Right lobe of liver (tissue), 6 donors: ENCODE measurements around the gene IFNL2. TPM values are rescaled to one million over a fixed set of nuclear protein-coding genes. Genes with fewer than 3 reads are reported as not detected.

Source experiments
- ATAC-seq, 4 donors: fragments of 200-7000 bp; cut with Tn5 transposase; one replicate each; pipeline ENCODE4 v1.9.1; 2020; ENCODE audit warnings: mild to moderate bottlenecking in 4 of 4, moderate library complexity in 4 of 4
- DNase-seq, 3 donors: peaks; one replicate each; pipeline ENCODE4 v3.0.0-alpha.2; 2020
- H3K27ac ChIP-seq, 3 donors: fragments of 200-600 bp; one replicate each; pipeline ENCODE4 v1.8.0; 2022
- H3K27me3 ChIP-seq, 2 donors: fragments of 200-600 bp; one replicate each; pipeline ENCODE4 v1.8.0; 2022
- H3K36me3 ChIP-seq, 4 donors: fragments of 200-600 bp; sonication (generic) in 1 of 4; one replicate each; pipeline versions ENCODE4 v1.5.1 to v1.8.0; 2017 to 2022; ENCODE audit warnings: control low read depth in 1 of 4
- H3K4me1 ChIP-seq, 4 donors: fragments of 200-600 bp; sonication (generic) in 1 of 4; one replicate each; pipeline versions ENCODE4 v1.5.1 to v1.8.0; 2017 to 2022; ENCODE audit warnings: control low read depth in 1 of 4
- H3K4me3 ChIP-seq, 3 donors: fragments of 200-600 bp; one replicate each; pipeline ENCODE4 v1.8.0; 2022
- H3K9me3 ChIP-seq, 4 donors: fragments of 200-600 bp; sonication (generic) in 1 of 4; one replicate each; pipeline versions ENCODE4 v1.5.1 to v1.8.0; 2017 to 2022; ENCODE audit warnings: control low read depth in 1 of 4
- CTCF ChIP-seq, 4 donors: fragments of 200-600 bp in 3 of 4; fragments of 450-650 bp in 1 of 4; IDR thresholded peaks; one replicate each; pipeline versions ENCODE4 v1.5.1 to v1.8.0; 2016 to 2022; ENCODE audit warnings: antibody characterized with exemption in 4 of 4, mild to moderate bottlenecking in 2 of 4
- POLR2A ChIP-seq: fragments of 450-650 bp; IDR thresholded peaks from one replicate; pipeline ENCODE4 v1.6.1; 2017; ENCODE audit warnings: antibody characterized with exemption, mild to moderate bottlenecking
- WGBS: methylation state at CpG from one replicate; pipeline ENCODE4 v1.1.6; 2018; ENCODE audit warnings: low coverage, low lambda C conversion rate; ENCODE audit not compliant: insufficient coverage; ENCODE audit errors: missing lambda C conversion rate; 5-methylcytosine and 5-hydroxymethylcytosine counted together
- intact Hi-C, 2 donors: fragments of 100-400 bp; cut with DNase I; formaldehyde crosslinking; loops; one replicate each; pipeline versions ENCODE4 v1.11.2 to v1.14.1; 2022
- total RNA-seq, 6 experiments: library from RNA; depleted of rRNA in 2 of 6; stranded (reverse); fragments of >200 nt in 2 of 6; fragmentation: NEBNext Ultra II Directional in 3 of 6; extraction: Animal tissue kit (Norgen Biotek cat#: 25700) in 3 of 6; gene quantifications; one replicate each; pipeline versions ENCODE4 v1.1.0 to v1.2.4, GENCODE V29; 2016 to 2023
- donor health status: DM: no; HTN: yes; CAD: no.
- donor health status: DM: no; HTN: no; CAD: no.
- donor health status: DM: no; HTN: no; CAD: no.
- donor health status: DM: no; HTN: yes; CAD: no.
- donor health status: DM: no; HTN: yes; CAD: no.

IFNL2 gene
- total RNA-seq, 6 experiments from 2014 or later: not detected

- intact Hi-C loops: no loop called here
- ATAC-seq: no peak
- no peak within 1 kb of the TSS for H3K4me3 ChIP-seq
- no peaks in the 10 kb centered on the region for H3K9me3 ChIP-seq
- H3K36me3 ChIP-seq: no peaks in the 10 kb centered on the region
- H3K27me3 ChIP-seq: no peaks in the 10 kb centered on the region
- no peaks in the 10 kb centered on the region for H3K4me1 ChIP-seq
- TF ChIP-seq POLR2A (no peak), CTCF (IDR thresholded peaks at IDR 0.05) (no peak)
- no peak for DNase-seq
- H3K27ac ChIP-seq: no peak within 1 kb of the TSS
- WGBS: 84% methylated on average over 7 of the region's 11 CpGs
Observed at GRCh38 chr19:39296055-39296645, 28.0 kb downstream of the IFNL2 start, which contains the start of gene IFNL1. Gene IFNL1 (plus strand): TSS chr19:39296407. CDS start chr19:39296422, 15 bp downstream.

DNA sequence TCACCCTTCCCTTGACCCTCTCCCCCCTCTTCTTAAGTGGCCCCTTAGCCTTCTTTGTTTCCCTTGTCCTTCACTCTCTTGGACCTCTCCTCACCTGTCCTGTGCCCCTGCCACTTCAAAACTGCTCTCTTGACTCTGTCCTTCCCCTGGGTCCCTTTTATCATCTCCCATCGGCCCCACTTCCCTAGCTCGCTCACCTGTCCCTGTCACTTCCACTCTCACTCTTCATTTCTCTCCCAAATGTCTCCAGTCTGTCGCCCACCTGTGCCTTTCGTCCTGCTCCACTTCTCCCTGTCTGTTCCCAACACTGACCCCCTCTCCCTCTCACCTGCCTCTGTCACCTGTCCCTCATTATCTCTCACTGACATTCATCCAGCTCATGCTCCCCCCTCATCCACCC lies 28.7 kb downstream of the IFNL2 start:
- H3K4me3 ChIP-seq: no peak overlapping the region
- no peak for TF ChIP-seq POLR2A
- no peak for TF ChIP-seq CTCF (IDR thresholded peaks at IDR 0.05)
- H3K27me3 ChIP-seq: no peaks in the 10 kb centered on the region
- no peaks in the 10 kb centered on the region for H3K36me3 ChIP-seq
- no peaks in the 10 kb centered on the region for H3K4me1 ChIP-seq
- no peak for DNase-seq
- no peaks in the 10 kb centered on the region for H3K9me3 ChIP-seq
- H3K27ac ChIP-seq: no peak overlapping the region
- WGBS: 80% methylated on average over 2 of the region's 4 CpGs
- ATAC-seq: no peak
- intact Hi-C loops: no loop called here

DNA sequence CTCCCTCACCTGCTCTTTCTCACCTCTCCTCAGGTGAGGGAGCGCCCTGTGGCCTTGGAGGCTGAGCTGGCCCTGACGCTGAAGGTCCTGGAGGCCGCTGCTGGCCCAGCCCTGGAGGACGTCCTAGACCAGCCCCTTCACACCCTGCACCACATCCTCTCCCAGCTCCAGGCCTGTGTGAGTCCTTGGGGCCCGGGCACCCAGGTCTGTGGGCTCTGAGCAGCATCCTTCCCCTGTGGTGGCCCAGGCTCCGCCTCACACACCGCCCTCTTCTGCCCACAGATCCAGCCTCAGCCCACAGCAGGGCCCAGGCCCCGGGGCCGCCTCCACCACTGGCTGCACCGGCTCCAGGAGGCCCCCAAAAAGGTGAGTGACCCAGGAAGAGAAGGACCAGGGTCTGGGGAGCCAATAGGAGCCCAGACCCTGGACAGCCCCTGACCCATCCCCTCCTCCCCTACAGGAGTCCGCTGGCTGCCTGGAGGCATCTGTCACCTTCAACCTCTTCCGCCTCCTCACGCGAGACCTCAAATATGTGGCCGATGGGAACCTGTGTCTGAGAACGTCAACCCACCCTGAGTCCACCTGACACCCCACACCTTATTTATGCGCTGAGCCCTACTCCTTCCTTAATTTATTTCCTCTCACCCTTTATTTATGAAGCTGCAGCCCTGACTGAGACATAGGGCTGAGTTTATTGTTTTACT lies 29.9 kb downstream of the IFNL2 start:
- Histone ChIP-seq H3K27ac (no peak overlapping the region), H3K4me1 (no peaks in the 10 kb centered on the region), H3K27me3 (no peaks in the 10 kb centered on the region), H3K36me3 (no peaks in the 10 kb centered on the region), H3K4me3 (no peak overlapping the region), H3K9me3 (no peaks in the 10 kb centered on the region)
- TF ChIP-seq POLR2A (no peak), CTCF (IDR thresholded peaks at IDR 0.05) (no peak)
- ATAC-seq (peak; percentile 40 to 70 (median 64)), DNase-seq (peak in 1 of 3 donors; percentile 60)
- intact Hi-C loops: no loop called here
- 38% methylated on average over 9 of the region's 17 CpGs for WGBS

DNA sequence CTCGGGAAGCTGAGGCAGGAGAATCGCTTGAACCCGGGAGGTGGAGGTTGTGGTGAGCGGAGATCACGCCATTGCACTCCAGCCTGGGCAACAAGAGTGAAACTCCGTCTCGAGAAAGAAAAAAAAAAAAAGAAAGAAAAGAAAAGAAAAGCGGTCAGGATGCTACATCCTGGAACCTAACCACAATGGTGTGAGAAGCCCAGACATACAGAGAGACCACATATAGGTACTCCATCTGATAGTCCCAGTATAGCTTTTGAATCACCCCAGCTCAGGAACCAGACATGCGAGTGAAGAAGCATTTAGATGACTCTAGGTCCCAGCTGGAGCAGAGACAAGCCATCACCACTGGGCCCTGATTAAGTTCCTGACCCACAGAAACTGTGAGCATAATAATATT lies 31.2 kb downstream of the IFNL2 start:
- 66% methylated on average over 8 of the region's 9 CpGs for WGBS
- Histone ChIP-seq H3K36me3 (no peaks in the 10 kb centered on the region), H3K4me1 (no peaks in the 10 kb centered on the region), H3K27ac (no peak overlapping the region), H3K4me3 (no peak overlapping the region), H3K27me3 (no peaks in the 10 kb centered on the region), H3K9me3 (no peaks in the 10 kb centered on the region)
- TF ChIP-seq CTCF (IDR thresholded peaks at IDR 0.05): no peak
- TF ChIP-seq POLR2A: no peak
- ATAC-seq (no peak), DNase-seq (no peak)
- intact Hi-C loops: no loop called here
